Measurements from ENCODE around the gene ZNF714.

ZNF714 gene

DNA sequence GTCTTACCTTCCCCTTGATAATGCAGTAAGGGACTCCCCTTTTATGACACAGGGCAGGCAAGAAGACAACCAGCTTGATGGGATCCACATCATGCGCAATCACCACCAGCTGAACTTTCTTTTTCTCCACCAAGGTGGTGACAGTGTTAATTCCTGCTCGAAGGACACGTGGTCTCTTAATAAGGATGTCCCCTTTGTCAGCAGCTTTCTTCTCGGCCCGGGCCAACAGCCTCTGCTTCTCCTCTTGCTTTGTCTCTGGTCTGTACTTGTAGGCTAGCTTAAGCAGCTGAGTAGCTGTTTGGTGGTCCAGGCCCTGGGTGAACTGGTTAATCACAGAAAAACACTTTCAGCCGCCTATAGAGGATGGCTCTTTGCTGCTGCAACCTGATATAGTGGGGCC lies 67.9 kb downstream of the ZNF714 start:
- Histone ChIP-seq H3K27me3 (ENCODE audit: insufficient read depth, low read length) (no peaks in the 10 kb centered on the region), H3K36me3 (ENCODE audit: insufficient read depth, low read length) (peaks cover 59% of the 10 kb centered on the region), H3K4me3 (ENCODE audit: low read depth, low read length) (no peak overlapping the region), H3K27ac (ENCODE audit: low read depth, low read length) (no peak overlapping the region), H3K79me2 (ENCODE audit: control insufficient read depth, insufficient read depth, low read length, unreplicated experiment) (peaks cover 22% of the 10 kb centered on the region), H3K4me1 (ENCODE audit: control insufficient read depth, insufficient read depth, low read length, unreplicated experiment) (no peaks in the 10 kb centered on the region), H2AFZ (ENCODE audit: low read length, unreplicated experiment) (no peak overlapping the region)

- no peaks in the 10 kb centered on the region for H3K4me1 ChIP-seq (ENCODE audit: control insufficient read depth, insufficient read depth, low read length, unreplicated experiment)
- H2AFZ ChIP-seq (ENCODE audit: low read length, unreplicated experiment): no peak overlapping the region
- H3K36me3 ChIP-seq (ENCODE audit: insufficient read depth, low read length): peaks cover 49% of the 10 kb centered on the region
- peaks cover 28% of the 10 kb centered on the region for H3K79me2 ChIP-seq (ENCODE audit: control insufficient read depth, insufficient read depth, low read length, unreplicated experiment)
- no peak overlapping the region for H3K4me3 ChIP-seq (ENCODE audit: low read depth, low read length)
- no peaks in the 10 kb centered on the region for H3K27me3 ChIP-seq (ENCODE audit: insufficient read depth, low read length)
- H3K27ac ChIP-seq (ENCODE audit: low read depth, low read length): no peak overlapping the region
These were observed 69.5 kb downstream of the ZNF714 start for GRCh38 chr19:21151460-21151859.

- Histone ChIP-seq H3K4me1 (ENCODE audit: control insufficient read depth, insufficient read depth, low read length, unreplicated experiment) (peaks cover 5% of the 10 kb centered on the region), H3K36me3 (ENCODE audit: insufficient read depth, low read length) (no peaks in the 10 kb centered on the region), H3K4me3 (ENCODE audit: low read depth, low read length) (no peak overlapping the region), H3K27me3 (ENCODE audit: insufficient read depth, low read length) (no peaks in the 10 kb centered on the region), H2AFZ (ENCODE audit: low read length, unreplicated experiment) (no peak overlapping the region), H3K79me2 (ENCODE audit: control insufficient read depth, insufficient read depth, low read length, unreplicated experiment) (peaks cover 62% of the 10 kb centered on the region), H3K27ac (ENCODE audit: low read depth, low read length) (peak overlapping the region; percentile 16; the same call in 1 of the 2 replicates)
These were observed 76.6 kb downstream of the ZNF714 start for GRCh38 chr19:21158523-21159135.

- H3K36me3 ChIP-seq (ENCODE audit: insufficient read depth, low read length): no peaks in the 10 kb centered on the region
- H3K27me3 ChIP-seq (ENCODE audit: insufficient read depth, low read length): no peaks in the 10 kb centered on the region
- no peak overlapping the region for H2AFZ ChIP-seq (ENCODE audit: low read length, unreplicated experiment)
- no peaks in the 10 kb centered on the region for H3K4me1 ChIP-seq (ENCODE audit: control insufficient read depth, insufficient read depth, low read length, unreplicated experiment)
- no peak overlapping the region for H3K4me3 ChIP-seq (ENCODE audit: low read depth, low read length)
- no peak overlapping the region for H3K27ac ChIP-seq (ENCODE audit: low read depth, low read length)
- H3K79me2 ChIP-seq (ENCODE audit: control insufficient read depth, insufficient read depth, low read length, unreplicated experiment): peaks cover 33% of the 10 kb centered on the region
These were observed 82.5 kb downstream of the ZNF714 start for GRCh38 chr19:21164541-21164940.

DNA sequence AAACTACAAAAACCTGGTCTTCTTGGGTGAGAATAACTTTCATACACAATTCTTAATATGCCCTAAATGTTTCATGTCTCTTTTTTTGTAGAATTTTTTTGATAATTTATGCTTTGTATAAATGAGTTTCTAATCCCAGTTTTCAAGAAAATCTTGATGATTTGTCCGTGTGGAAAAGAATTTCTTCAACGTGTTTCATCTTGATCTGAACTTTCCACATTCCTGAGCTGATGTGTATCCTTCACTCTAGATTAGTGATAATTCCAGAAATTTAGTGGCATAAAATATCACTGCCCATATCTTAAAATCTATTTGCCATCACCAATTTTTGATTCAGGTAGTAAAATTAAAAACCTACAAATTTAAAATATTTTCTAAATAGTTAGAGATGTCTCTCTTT lies 84.4 kb downstream of the ZNF714 start:
- Histone ChIP-seq H3K4me1 (ENCODE audit: control insufficient read depth, insufficient read depth, low read length, unreplicated experiment) (no peaks in the 10 kb centered on the region), H3K27me3 (ENCODE audit: insufficient read depth, low read length) (no peaks in the 10 kb centered on the region)

More for the DNA sequence above, 84.4 kb downstream of the ZNF714 start:
- no peak overlapping the region for H3K27ac ChIP-seq (ENCODE audit: low read depth, low read length)
- H3K36me3 ChIP-seq (ENCODE audit: insufficient read depth, low read length): no peaks in the 10 kb centered on the region
- H2AFZ ChIP-seq (ENCODE audit: low read length, unreplicated experiment): no peak overlapping the region
- H3K79me2 ChIP-seq (ENCODE audit: control insufficient read depth, insufficient read depth, low read length, unreplicated experiment): peaks cover 16% of the 10 kb centered on the region
- no peak overlapping the region for H3K4me3 ChIP-seq (ENCODE audit: low read depth, low read length)
